Stimulated activated CD8-positive, alpha-beta memory T cell treated with anti-CD3 and anti-CD28 coated beads, Interleukin-15, amount 100 ng/mL, for 24 hours (primary cell): ENCODE results near the gene GFY.
"Not testable (repeated sequence)": the region's sequence is repeated elsewhere in the genome, so short reads cannot be mapped to it uniquely, and the experiment has no call there.

Source experiments
- DNase-seq: peaks from one replicate; pipeline ENCODE4 v3.0.0-alpha.2; 2020; ENCODE audit warnings: low read depth

GFY gene

GRCh38 chr19:49444100-49444700 is 19.0 kb downstream of the GFY start:
- DNase-seq, result not testable (repeated sequence)

GRCh38 chr19:49445997-49446396 is 20.8 kb downstream of the GFY start:
- no peak for DNase-seq

- no peak for DNase-seq
Measured at GRCh38 chr19:49447485-49448431, 22.6 kb downstream of the GFY start.

- no peak for DNase-seq
Measured at GRCh38 chr19:49448432-49448786, 23.2 kb downstream of the GFY start.

- no peak for DNase-seq
Measured at GRCh38 chr19:49450405-49450804, 25.2 kb downstream of the GFY start.

- DNase-seq, result peak; percentile 72
Measured at GRCh38 chr19:49451430-49452181, 26.4 kb downstream of the GFY start, which contains the start of gene PIH1D1. TSS of gene PIH1D1 (minus strand) at chr19:49451814. CDS start at chr19:49451574, 240 bp downstream.

- DNase-seq, result peak; percentile 93
Measured at GRCh38 chr19:49453013-49453756, 28.0 kb downstream of the GFY start, which contains the start of gene ALDH16A1. TSS of gene ALDH16A1 (plus strand) at chr19:49453225. CDS start at chr19:49453332, 107 bp downstream.

GRCh38 chr19:49453757-49454240 is 28.6 kb downstream of the GFY start:
- DNase-seq, result no peak

- DNase-seq, result no peak
Measured at GRCh38 chr19:49455773-49456172, 30.6 kb downstream of the GFY start.

- DNase-seq, result no peak
Measured at GRCh38 chr19:49456326-49456725, 31.1 kb downstream of the GFY start.

- no peak for DNase-seq
Measured at GRCh38 chr19:49458567-49458903, 33.3 kb downstream of the GFY start.

GRCh38 chr19:49459388-49459787 is 34.2 kb downstream of the GFY start:
- DNase-seq, result no peak

GRCh38 chr19:49461130-49461529 is 35.9 kb downstream of the GFY start:
- DNase-seq, result not testable (repeated sequence)

- DNase-seq, result no peak
Measured at GRCh38 chr19:49461656-49462055, 36.5 kb downstream of the GFY start.

- no peak for DNase-seq
Measured at GRCh38 chr19:49462492-49462891, 37.3 kb downstream of the GFY start.

- DNase-seq, result no peak
Measured at GRCh38 chr19:49463960-49464740, 39.0 kb downstream of the GFY start.

- no peak for DNase-seq
Measured at GRCh38 chr19:49465371-49465770, 40.2 kb downstream of the GFY start.

- no peak for DNase-seq
Measured at GRCh38 chr19:49468199-49468598, 43.0 kb downstream of the GFY start.

GRCh38 chr19:49468746-49469447 is 43.7 kb downstream of the GFY start:
- DNase-seq, result no peak
